ENCODE measurements around the gene ZDHHC14. TPM values are rescaled to one million over a fixed set of nuclear protein-coding genes. Genes with fewer than 3 reads are reported as not detected.

Gene ZDHHC14
- total and polyA plus RNA-seq, 2 of the 8 experiments (the other 6 are each of a cell fraction or from before 2014, with no cell fraction given): 2.9 to 5.3 TPM

GRCh38 chr6:157620944-157621343, 240.0 kb downstream of the ZDHHC14 start:
- Histone ChIP-seq H2BK5ac (ENCODE audit: low read depth, low read length) (no peak overlapping the region), H3K56ac (replicated peaks; ENCODE audit: insufficient read length, low read depth, low read length) (no peak overlapping the region), H3K36me3 (ENCODE audit: control insufficient read depth in 2 of 4, insufficient read depth in 4 of 4, low read length in 3 of 4) (no peaks in the 10 kb centered on the region), H3K4me1 (replicated peaks in 1 of 4; ENCODE audit: control insufficient read depth in 3 of 4, insufficient read depth in 4 of 4, low read length in 3 of 4) (peaks cover 0 to 2% (median 0%) of the 10 kb centered on the region in 4 experiments; a peak in 2 of 7 replicates), H3K23ac (ENCODE audit: insufficient read length) (no peak overlapping the region), H4K91ac (replicated peaks; ENCODE audit: insufficient read length, low read length) (no peak overlapping the region), H2AFZ (ENCODE audit: low read length) (no peak overlapping the region), H3K4me2 (ENCODE audit: insufficient read depth in 1 of 2, low read depth in 2 of 2, low read length in 2 of 2) (no peak overlapping the region), H2BK15ac (ENCODE audit: low read length) (no peak overlapping the region), H4K8ac (ENCODE audit: extremely low read depth, insufficient read depth, low read length) (no peak overlapping the region), H3K4ac (replicated peaks; ENCODE audit: insufficient read length, low read depth, low read length) (no peak overlapping the region), H3K18ac (ENCODE audit: extremely low read depth, low read length) (no peak overlapping the region), H2BK20ac (ENCODE audit: low read length) (no peak overlapping the region), H4K20me1 (replicated peaks in 1 of 2; ENCODE audit: control insufficient read depth in 1 of 2, insufficient read depth in 2 of 2, low read length in 2 of 2) (no peaks in the 10 kb centered on the region), H3K9me3 (ENCODE audit: insufficient read depth in 2 of 2, low read depth in 1 of 2, low read length in 1 of 2) (no peaks in the 10 kb centered on the region; a peak in 2 of 4 replicates), H4K5ac (ENCODE audit: insufficient read length, low read depth, low read length) (no peak overlapping the region), H2BK120ac (replicated peaks; ENCODE audit: low read depth, low read length) (no peak overlapping the region), H2BK12ac (ENCODE audit: low read depth, low read length) (no peak overlapping the region), H3K27me3 (replicated peaks in 1 of 4; ENCODE audit: control insufficient read depth in 3 of 4, extremely low read depth in 1 of 4, insufficient read depth in 3 of 4, low read length in 3 of 4) (peaks cover 0 to 1% (median 0%) of the 10 kb centered on the region in 4 experiments; a peak in 1 of 7 replicates), H3K79me1 (ENCODE audit: low read depth, low read length) (no peaks in the 10 kb centered on the region), H3K23me2 (ENCODE audit: low read depth, low read length) (no peaks in the 10 kb centered on the region), H3K9ac (replicated peaks in 1 of 4; ENCODE audit: extremely low read depth in 1 of 4, low read depth in 3 of 4, low read length in 3 of 4) (no peak overlapping the region), H3K14ac (ENCODE audit: insufficient read length) (no peak overlapping the region), H2AK5ac (ENCODE audit: low read depth, low read length) (no peak overlapping the region), H3K27ac (ENCODE audit: low read depth, low read length) (no peak overlapping the region), H3K4me3 (ENCODE audit: extremely low read depth in 1 of 4, insufficient read depth in 2 of 4, low read depth in 3 of 4, low read length in 4 of 4) (no peak overlapping the region), H3K79me2 (ENCODE audit: control insufficient read depth in 1 of 2, insufficient read depth in 2 of 2, low read length in 2 of 2) (no peaks in the 10 kb centered on the region)
- DNase-seq (ENCODE audit: low read depth in 1 of 2, low spot score in 2 of 2) (no peak), FAIRE-seq (no peak)
- 91% methylated on average over 3 of the region's 3 CpGs; no CpG with 5 or more reads in 1 of the 2 experiments for WGBS, 2 experiments (ENCODE audit: extremely low coverage in 1 of 2, insufficient coverage in 1 of 2, insufficient read length in 1 of 2, insufficient replicate concordance in 2 of 2, low coverage in 1 of 2, low lambda C conversion rate in 2 of 2, missing lambda C conversion rate in 1 of 2)
- CTCF ChIA-PET (ENCODE audit: partially characterized antibody): interaction anchor here (1.0 kb wide), 1 partner anchor 23 kb away, joined by 3 read pairs; no protein-coding TSS in a partner anchor
- POLR2A ChIA-PET (ENCODE audit: partially characterized antibody): no interaction called here
- TF ChIP-seq TAF1 (IDR thresholded peaks at IDR 0.05; ENCODE audit: low read depth, low read length) (no peak), EZH2 (IDR thresholded peaks at IDR 0.05; ENCODE audit: low read depth, low read length, severe bottlenecking) (no peak), SIX5 (IDR thresholded peaks at IDR 0.05; ENCODE audit: low read depth, low read length) (no peak), KDM1A (IDR thresholded peaks at IDR 0.05; ENCODE audit: borderline replicate concordance, low read length) (no peak), ZNF274 (IDR thresholded peaks at IDR 0.05; ENCODE audit: borderline replicate concordance, extremely low read depth, low read length) (no peak)
